ENCODE data around the gene SLC25A2.

The SLC25A2 gene

DNA sequence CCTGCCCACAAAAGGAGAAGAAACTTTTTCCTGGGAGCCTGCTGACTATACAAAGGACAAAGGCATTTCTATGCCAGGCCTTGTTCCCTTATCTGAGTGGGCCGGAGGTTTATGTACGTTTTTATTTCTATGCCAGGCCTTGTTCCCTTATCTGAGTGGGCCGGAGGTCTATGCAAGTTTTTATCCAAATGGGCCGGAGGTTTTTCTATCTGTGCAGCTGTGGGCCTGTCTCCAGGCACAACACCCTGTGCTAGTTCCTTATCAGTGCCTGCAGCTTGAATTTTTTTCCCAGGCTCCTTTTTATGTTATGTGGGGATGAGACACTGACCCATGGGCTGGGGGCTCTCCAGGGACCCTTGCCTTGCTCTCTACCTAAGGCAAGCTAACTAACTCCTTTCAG, 5.5 kb downstream of the SLC25A2 start:
- Histone ChIP-seq H2AFZ (ENCODE audit: low read length) (no peak overlapping the region), H3K9me2 (replicated peaks; ENCODE audit: low read depth, low read length) (no peaks in the 10 kb centered on the region), H3K4me3 (ENCODE audit: low read length, poor library complexity, severe bottlenecking) (no peak overlapping the region), H3F3A (ENCODE audit: low read depth) (no peaks in the 10 kb centered on the region), H3K9me3 (ENCODE audit: insufficient read depth, low read depth, low read length) (no peaks in the 10 kb centered on the region), H3K27me3 (ENCODE audit: insufficient read depth, low read length, poor library complexity, severe bottlenecking) (no peaks in the 10 kb centered on the region), H3K36me3 (ENCODE audit: insufficient read depth, low read length) (no peaks in the 10 kb centered on the region), H3K79me2 (ENCODE audit: insufficient read depth, low read length) (no peaks in the 10 kb centered on the region), H3K4me2 (ENCODE audit: low read depth, low read length, poor library complexity, severe bottlenecking) (no peak overlapping the region), H3K9ac (ENCODE audit: low read depth, low read length, poor library complexity, severe bottlenecking) (no peak overlapping the region), H4K20me1 (ENCODE audit: insufficient read depth, low read length, poor library complexity, severe bottlenecking) (no peaks in the 10 kb centered on the region), H3K4me1 (ENCODE audit: insufficient read depth, low read length, poor library complexity, severe bottlenecking) (no peaks in the 10 kb centered on the region)
- TF ChIP-seq, protein P1, sequence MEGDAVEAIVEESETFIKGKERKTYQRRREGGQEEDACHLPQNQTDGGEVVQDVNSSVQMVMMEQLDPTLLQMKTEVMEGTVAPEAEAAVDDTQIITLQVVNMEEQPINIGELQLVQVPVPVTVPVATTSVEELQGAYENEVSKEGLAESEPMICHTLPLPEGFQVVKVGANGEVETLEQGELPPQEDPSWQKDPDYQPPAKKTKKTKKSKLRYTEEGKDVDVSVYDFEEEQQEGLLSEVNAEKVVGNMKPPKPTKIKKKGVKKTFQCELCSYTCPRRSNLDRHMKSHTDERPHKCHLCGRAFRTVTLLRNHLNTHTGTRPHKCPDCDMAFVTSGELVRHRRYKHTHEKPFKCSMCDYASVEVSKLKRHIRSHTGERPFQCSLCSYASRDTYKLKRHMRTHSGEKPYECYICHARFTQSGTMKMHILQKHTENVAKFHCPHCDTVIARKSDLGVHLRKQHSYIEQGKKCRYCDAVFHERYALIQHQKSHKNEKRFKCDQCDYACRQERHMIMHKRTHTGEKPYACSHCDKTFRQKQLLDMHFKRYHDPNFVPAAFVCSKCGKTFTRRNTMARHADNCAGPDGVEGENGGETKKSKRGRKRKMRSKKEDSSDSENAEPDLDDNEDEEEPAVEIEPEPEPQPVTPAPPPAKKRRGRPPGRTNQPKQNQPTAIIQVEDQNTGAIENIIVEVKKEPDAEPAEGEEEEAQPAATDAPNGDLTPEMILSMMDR (conservative IDR thresholded peaks at IDR 0.05; ENCODE audit: low read length), result no peak
- TF ChIP-seq EZH2phosphoT487 (IDR thresholded peaks at IDR 0.05; ENCODE audit: borderline replicate concordance), result no peak

DNA sequence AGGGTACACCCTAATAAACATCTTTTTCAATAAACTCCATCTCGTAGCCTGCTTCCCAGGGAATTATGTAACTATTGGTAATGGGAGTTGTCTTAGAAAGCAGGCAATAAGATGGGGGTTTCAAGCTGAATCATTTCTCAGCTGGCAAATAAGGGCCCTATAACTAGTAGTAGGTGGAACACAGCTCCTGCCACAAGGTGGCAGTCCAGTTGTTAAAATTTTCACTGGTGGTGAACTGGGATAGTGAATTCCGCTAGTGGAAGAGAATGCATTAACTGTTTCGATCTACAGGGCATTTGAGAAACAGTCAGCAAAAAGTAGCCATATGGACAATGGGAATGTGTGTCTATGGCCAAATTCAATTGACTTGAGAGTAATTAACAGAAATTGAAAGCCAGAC, 30.9 kb downstream of the SLC25A2 start:
- Histone ChIP-seq H3K9me3 (ENCODE audit: insufficient read depth, low read depth, low read length) (peaks cover 4% of the 10 kb centered on the region; the same call in 1 of the 2 replicates), H3K4me2 (ENCODE audit: low read depth, low read length, poor library complexity, severe bottlenecking) (no peak overlapping the region), H2AFZ (ENCODE audit: low read length) (no peak overlapping the region), H3K9ac (ENCODE audit: low read depth, low read length, poor library complexity, severe bottlenecking) (no peak overlapping the region), H3F3A (ENCODE audit: low read depth) (no peaks in the 10 kb centered on the region), H4K20me1 (ENCODE audit: insufficient read depth, low read length, poor library complexity, severe bottlenecking) (no peaks in the 10 kb centered on the region), H3K36me3 (ENCODE audit: insufficient read depth, low read length) (no peaks in the 10 kb centered on the region), H3K4me1 (ENCODE audit: insufficient read depth, low read length, poor library complexity, severe bottlenecking) (no peaks in the 10 kb centered on the region), H3K27me3 (ENCODE audit: insufficient read depth, low read length, poor library complexity, severe bottlenecking) (no peaks in the 10 kb centered on the region), H3K9me2 (replicated peaks; ENCODE audit: low read depth, low read length) (no peaks in the 10 kb centered on the region), H3K79me2 (ENCODE audit: insufficient read depth, low read length) (no peaks in the 10 kb centered on the region), H3K4me3 (ENCODE audit: low read length, poor library complexity, severe bottlenecking) (no peak overlapping the region)
- TF ChIP-seq, protein P1 (conservative IDR thresholded peaks at IDR 0.05; ENCODE audit: low read length), result peak; percentile 36; the same call in 1 of the 2 replicates
- TF ChIP-seq EZH2phosphoT487 (IDR thresholded peaks at IDR 0.05; ENCODE audit: borderline replicate concordance), result no peak

DNA sequence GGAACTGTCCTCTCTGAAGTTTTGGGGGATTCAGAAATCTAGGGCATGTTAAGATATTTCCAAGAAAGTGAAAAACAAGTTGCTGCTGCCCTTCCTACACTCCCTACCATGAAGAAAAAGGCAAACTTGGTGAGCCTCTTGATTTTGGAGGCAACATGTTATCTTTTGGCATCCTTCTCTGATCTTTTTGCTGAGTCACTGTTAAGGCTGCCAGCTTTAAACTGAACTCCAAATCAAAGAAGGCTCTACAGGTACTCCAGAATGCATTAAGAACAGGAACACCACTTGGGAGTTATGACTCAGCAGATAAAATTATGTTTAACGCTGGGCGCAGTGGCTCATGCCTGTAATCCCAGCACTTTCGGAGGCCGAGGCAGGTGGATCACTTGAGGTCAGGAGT, 34.7 kb downstream of the SLC25A2 start:
- Histone ChIP-seq H3F3A (ENCODE audit: low read depth) (no peaks in the 10 kb centered on the region), H3K27me3 (ENCODE audit: insufficient read depth, low read length, poor library complexity, severe bottlenecking) (no peaks in the 10 kb centered on the region), H3K79me2 (ENCODE audit: insufficient read depth, low read length) (no peaks in the 10 kb centered on the region), H3K36me3 (ENCODE audit: insufficient read depth, low read length) (no peaks in the 10 kb centered on the region), H4K20me1 (ENCODE audit: insufficient read depth, low read length, poor library complexity, severe bottlenecking) (no peaks in the 10 kb centered on the region), H3K9me2 (replicated peaks; ENCODE audit: low read depth, low read length) (no peaks in the 10 kb centered on the region), H3K4me1 (ENCODE audit: insufficient read depth, low read length, poor library complexity, severe bottlenecking) (no peaks in the 10 kb centered on the region), H2AFZ (ENCODE audit: low read length) (no peak overlapping the region), H3K9me3 (ENCODE audit: insufficient read depth, low read depth, low read length) (peaks cover 18% of the 10 kb centered on the region; the same call in 1 of the 2 replicates), H3K4me3 (ENCODE audit: low read length, poor library complexity, severe bottlenecking) (no peak overlapping the region), H3K4me2 (ENCODE audit: low read depth, low read length, poor library complexity, severe bottlenecking) (no peak overlapping the region), H3K9ac (ENCODE audit: low read depth, low read length, poor library complexity, severe bottlenecking) (no peak overlapping the region)
- TF ChIP-seq, protein P1 (conservative IDR thresholded peaks at IDR 0.05; ENCODE audit: low read length), result no peak
- no peak for TF ChIP-seq EZH2phosphoT487 (IDR thresholded peaks at IDR 0.05; ENCODE audit: borderline replicate concordance)

Data from Loucy (cell line).